Pons (tissue), 1 donor: Measurements from ENCODE around the gene FASTK.
"Not testable (repeated sequence)": the region's sequence is repeated elsewhere in the genome, so short reads cannot be mapped to it uniquely, and the experiment has no call there.

Experiments
- DNase-seq: peaks from one replicate; pipeline ENCODE4 v3.0.0-alpha.2; 2016; ENCODE audit warnings: low spot score

FASTK gene

GRCh38 chr7:151047976-151048815 is 32.4 kb downstream of the FASTK start, which contains the start of gene ASIC3:
TSS of gene ASIC3 (plus strand) at chr7:151048531. CDS start at chr7:151048886, 355 bp downstream.
- DNase-seq: no peak

- no peak for DNase-seq
Observed at GRCh38 chr7:151046603-151047573, 33.7 kb downstream of the FASTK start.

- no peak for DNase-seq
Observed at GRCh38 chr7:151045967-151046366, 34.6 kb downstream of the FASTK start.

GRCh38 chr7:151045262-151045661 is 35.3 kb downstream of the FASTK start:
- DNase-seq: no peak

- DNase-seq: no peak
Observed at GRCh38 chr7:151043959-151044358, 36.6 kb downstream of the FASTK start.

GRCh38 chr7:151043449-151043848 is 37.2 kb downstream of the FASTK start:
- not testable (repeated sequence) for DNase-seq

GRCh38 chr7:151040616-151041375 is 39.8 kb downstream of the FASTK start:
- DNase-seq: no peak

GRCh38 chr7:151039850-151040548 is 40.6 kb downstream of the FASTK start:
- DNase-seq: no peak

- DNase-seq: no peak
Observed at GRCh38 chr7:151038951-151039849, 41.4 kb downstream of the FASTK start.

GRCh38 chr7:151035902-151036301 is 44.7 kb downstream of the FASTK start:
- no peak for DNase-seq

- no peak for DNase-seq
Observed at GRCh38 chr7:151035026-151035717, 45.4 kb downstream of the FASTK start.

- no peak for DNase-seq
Observed at GRCh38 chr7:151034312-151035025, 46.1 kb downstream of the FASTK start.

GRCh38 chr7:151033864-151034249 is 46.8 kb downstream of the FASTK start:
- no peak for DNase-seq

- DNase-seq: no peak
Observed at GRCh38 chr7:151032936-151033863, 47.4 kb downstream of the FASTK start.

- no peak for DNase-seq
Observed at GRCh38 chr7:151031011-151031410, 49.6 kb downstream of the FASTK start.

- no peak for DNase-seq
Observed at GRCh38 chr7:151028948-151029501, 51.6 kb downstream of the FASTK start.

- DNase-seq: peak; percentile 99
Observed at GRCh38 chr7:151028131-151028947, 52.3 kb downstream of the FASTK start, which contains the start of gene ABCB8. TSS of gene ABCB8 (plus strand) at chr7:151028450. CDS start at chr7:151028516, 66 bp downstream.
